GOT3 (cell line): ENCODE data around the gene FAM50B.

Source experiments
- DNase-seq: peaks from one replicate; lab custom pipeline; 2025; ENCODE audit warnings: mixed read lengths; lab: John Stamatoyannopoulos, UW

Gene FAM50B

GRCh38 chr6:3871939-3872338 lies 22.8 kb downstream of the FAM50B start:
- no peak for DNase-seq

DNA sequence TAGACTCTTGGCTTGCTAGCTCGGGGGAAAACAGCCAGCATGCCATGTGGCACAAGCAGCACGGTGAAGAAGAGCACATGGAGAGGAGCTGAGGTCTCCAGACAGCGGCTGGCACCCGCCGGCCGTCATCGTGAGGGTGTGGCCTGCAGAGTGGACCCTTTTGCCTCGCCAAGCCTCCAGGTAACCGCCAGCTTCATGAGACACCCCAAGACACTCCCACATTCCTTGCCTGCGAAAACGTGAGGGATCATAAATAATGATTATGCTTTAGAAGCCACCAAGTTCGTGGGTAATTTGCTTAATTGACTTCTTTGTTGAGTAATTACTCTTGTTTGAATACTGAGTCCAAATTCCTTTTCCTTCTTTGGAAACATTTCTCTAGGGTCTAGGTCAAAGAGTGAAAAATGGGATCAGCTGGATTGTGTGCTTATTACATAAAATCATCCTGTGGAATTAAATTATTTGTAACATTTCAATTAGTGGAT lies 23.2 kb downstream of the FAM50B start:
- no peak for DNase-seq

DNA sequence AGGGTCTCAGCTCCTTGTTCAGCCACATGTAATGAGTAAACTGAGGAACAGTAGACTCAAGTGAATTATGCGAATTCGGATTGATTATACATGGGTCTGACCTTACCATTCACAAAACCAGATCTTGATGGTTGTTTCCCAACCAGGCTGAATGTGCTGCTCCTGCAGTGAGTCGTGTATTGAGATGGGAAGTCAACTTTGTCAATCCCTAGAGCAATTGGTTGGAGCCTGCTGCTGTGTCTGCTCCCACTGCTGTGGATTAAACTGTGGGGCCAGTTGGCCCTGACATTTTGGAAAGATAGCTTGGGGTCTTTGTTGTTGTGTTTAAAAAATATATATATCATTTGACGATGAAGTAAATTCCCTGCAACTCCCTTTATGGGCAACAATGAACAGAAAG lies 23.9 kb downstream of the FAM50B start:
- no peak for DNase-seq

DNA sequence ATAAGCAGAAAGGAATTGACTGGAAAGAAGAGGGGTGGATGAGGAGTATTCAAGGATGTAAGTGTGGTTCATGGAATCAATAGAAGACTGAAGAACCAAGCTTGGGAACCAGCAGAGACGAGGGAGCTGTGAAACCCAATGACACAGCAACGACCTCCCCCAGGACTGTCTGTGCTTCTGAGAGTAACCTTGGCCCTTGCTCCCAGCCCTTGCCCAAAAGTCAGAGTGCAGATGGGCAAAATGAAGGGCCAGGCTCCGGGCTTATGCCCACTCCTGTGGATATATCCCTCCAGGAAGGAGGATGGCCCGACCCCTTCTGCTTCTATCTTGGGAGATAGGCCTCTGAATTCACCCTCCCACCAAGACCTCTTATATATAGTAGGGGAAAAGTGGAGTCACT lies 24.9 kb downstream of the FAM50B start:
- no peak for DNase-seq

DNA sequence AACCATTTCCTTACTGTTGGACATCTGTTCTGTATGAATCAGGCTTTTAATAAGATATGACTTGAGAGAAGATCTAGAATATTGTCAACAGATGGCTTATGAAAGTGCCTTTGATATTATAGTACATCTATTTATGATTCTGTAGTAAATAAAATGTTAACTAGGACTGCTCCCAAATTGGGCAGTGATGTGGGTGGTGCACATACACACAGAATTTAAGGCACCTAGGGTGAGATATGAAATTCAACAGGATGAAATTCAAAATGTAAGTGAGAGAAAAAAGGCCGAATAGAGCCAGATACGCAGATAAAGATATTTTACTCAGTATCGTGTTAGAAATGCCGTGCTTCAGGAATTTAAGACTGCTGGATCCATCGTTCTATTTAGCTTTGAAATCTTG lies 26.3 kb downstream of the FAM50B start:
- no peak for DNase-seq

- no peak for DNase-seq
Observed at GRCh38 chr6:3876101-3876500, 26.9 kb downstream of the FAM50B start.

- DNase-seq = no peak
Observed at GRCh38 chr6:3876866-3877265, 27.7 kb downstream of the FAM50B start.

DNA sequence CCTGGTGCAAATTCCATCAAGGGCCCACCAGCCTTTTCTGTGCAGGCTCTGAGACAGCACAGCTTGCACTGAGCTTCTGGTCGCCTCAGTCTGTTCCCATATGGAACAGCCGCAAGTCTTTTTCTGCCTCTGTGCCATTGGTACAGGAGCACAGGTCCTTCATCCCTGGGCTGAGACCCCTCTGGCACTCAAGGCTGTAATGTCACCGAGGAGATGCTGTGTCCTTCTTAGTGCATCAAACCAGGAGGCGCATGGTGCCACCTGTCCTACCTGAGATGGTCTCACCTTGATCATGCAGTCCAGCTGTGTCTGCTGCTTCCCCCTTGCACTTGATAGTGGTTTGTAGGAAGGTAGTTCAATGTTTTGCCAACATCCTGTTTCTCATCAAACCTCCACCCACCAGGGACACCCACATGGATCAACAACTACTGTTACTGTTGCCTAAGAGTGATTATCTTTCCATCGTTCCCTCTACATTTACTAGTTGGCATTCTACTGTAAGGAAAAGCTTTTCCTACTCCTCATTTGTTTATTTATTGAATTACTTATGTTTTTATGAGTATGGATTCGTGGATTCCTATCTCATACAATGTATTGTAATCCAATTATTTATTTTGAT lies 29.0 kb downstream of the FAM50B start:
- no peak for DNase-seq

GRCh38 chr6:3879194-3879952 lies 30.2 kb downstream of the FAM50B start:
- DNase-seq = no peak

DNA sequence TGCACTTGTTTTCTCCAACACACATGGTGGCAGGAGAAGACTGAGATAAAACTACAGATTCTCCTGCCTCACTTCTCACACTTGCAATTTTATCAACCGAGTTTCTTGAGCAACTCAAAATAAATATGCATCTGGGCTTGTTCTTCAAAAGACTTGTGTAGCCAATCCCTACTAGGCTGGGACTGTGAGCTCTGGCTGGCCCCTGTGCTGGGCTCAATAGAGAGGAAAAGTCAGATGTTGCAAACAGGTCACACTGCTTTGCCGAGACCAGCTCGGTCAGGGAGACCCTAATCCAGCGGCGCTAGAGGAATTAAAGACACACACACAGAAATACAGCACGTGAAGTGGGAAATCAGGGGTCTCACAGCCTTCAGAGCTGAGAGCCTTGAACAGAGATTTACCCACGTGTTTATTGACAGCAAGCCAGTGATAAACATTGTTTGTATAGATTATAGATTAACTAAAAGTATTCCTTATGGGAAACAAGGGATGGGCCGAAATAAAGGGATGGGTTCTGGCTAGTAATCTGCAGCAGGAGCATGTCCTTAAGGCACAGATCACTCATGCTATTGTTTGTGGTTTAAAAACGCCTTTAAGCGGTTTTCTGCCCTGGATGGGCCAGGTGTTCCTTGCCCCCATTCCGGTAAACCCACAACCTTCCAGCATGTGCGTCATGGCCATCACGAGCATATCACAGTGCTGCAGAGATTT lies 32.7 kb downstream of the FAM50B start:
- no peak for DNase-seq

- no peak for DNase-seq
Observed at GRCh38 chr6:3882431-3882830, 33.3 kb downstream of the FAM50B start.

DNA sequence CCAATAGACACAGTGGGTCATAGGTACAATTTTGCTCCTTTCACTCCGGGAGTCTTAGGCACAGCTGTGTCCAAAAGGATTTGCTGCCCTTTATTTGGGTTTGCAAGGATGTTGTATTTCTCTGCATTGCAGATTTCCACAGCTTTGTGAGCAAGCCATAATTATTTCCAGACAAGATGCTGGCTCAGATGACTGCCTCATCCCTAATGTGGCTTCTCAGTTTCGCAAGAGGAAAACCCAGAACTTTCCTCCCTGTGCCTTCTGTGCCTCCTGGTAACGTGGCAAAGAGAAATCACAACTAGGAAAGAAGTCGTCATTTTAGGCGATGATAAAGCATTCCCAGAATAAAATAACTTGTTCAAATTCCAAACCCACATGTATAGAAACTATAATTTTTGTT lies 33.7 kb downstream of the FAM50B start:
- DNase-seq = no peak

DNA sequence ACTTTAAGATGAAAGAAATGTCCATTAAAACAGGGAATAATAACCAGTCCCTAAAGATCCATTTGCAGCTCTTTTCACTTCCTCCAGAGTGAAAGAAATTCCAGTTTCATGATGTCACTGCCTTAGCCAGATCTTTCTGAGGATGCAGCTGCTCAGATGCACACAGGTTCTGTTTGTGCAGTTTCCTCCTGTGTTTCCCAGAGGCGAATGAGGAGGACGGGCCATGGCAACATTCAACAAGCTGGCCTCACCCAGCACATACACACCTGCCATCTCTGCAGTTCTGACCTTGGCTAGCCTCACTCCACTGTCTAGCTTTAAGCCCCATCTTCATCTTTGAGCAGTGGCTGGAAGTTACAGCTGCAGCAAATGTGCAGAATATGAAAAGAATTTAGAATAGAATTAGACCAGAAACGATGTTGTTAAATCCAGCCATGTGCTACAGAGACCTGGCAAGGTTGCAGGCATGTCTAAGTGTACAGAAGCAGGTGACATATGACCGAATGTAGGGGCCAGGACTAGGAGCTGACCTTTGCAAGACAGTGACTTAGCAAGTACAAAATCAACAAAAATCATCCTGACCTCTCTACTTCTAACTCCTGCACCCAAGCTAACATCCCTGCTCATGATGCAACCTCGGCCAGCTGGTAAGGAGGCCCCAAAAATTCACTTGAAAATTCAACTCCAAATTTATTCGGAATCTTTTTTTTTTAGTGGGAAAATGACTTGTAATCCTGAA lies 35.0 kb downstream of the FAM50B start:
- DNase-seq = no peak

DNA sequence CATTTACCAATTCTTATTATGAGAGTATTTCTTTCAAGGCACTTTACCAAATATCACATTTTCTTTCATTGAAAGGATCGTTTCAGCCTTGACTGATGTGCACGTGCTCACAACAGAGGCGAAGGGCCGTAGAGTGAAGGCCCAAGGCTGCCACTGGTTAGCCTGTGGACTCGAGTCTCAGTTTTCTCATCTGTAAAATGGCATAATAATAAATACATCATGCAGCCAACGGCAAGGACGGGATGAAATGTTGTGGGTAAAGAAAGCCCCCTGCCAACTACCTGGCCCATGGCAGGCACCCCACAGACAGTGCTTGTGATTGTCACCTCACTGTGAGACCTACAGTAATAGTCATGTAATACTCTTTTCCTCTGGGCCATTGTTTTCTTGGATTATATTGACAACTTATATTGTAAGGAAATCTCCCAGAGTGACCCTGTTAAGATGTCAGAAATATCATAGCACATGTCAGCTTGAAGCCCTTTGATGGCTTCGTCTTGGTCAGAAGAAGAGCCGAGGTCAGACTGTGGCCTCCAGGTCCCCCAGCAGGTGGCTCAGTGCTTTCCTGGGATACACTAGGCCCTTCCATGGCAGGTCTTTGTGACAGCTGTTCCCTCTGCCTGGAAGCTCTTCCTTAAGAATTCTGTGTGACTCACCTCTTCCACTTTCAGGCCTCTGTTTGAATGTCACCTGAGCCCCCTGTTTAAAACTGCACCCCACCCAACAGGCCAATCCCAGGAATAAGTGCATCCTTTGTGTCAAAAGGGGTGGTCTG lies 36.3 kb downstream of the FAM50B start:
- no peak for DNase-seq

DNA sequence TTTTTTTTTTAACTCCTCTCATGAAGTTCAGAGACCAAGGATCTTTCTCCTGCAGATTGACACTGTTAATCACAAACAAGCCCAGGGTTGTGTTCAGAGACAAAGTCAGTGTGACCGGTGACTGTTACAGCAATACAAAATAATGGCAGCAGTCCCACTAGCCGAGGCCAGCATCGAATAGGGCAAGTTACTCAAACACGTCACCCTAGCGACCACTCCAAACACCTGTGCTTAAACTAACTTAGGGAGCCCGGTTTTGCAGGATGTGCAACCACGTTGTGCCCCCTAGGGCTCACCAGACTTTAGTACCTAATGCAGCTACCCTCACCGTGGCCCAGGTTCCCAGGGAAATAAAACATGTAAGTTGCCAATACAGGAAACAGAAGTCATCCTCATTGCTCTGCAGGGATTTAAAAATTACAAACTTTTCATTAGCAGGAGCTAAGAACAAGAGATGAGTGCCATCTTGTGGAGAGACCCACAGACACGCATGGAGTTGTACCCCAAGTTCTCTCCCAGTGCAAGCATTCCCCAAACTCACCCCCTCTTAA lies 38.1 kb downstream of the FAM50B start:
- no peak for DNase-seq

GRCh38 chr6:3888153-3888957 lies 39.2 kb downstream of the FAM50B start:
- DNase-seq = no peak

DNA sequence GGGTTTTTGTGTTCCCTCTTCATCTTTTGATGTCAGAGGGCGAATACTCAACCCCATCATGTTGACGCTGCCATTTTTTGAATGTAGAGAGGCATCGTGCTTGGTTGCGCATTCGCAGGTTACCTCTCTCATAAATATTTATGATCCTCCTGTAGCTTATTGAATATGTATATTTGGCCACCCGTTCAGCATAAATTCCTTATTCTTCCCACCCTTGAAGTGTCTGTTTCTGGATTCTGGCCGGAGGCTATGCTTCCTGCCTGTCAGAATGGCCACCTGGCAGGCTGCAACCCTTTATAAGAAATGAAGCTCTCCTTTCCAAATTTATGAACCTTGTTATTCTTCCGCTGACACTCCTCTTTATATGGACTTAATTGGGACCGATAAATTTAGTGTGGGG lies 40.9 kb downstream of the FAM50B start:
- DNase-seq = no peak

DNA sequence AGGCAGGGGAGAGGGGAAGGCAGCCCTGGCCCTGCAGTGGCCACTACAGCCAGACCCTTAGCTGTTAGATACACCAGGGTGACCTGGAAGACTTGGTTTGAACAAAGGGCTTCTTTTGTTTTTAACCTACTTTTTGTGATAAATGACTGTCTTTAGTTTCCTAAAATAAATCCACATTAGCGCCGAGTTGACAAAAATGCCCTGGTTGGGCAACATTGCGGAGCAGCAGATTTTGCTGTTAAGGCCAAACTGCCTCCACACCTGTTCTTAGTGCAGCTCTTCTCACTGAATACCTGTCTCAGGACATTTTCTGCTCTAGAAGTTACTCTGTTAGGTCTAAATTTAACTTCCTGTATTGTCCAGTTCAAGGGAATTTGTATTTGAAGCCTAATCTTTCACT lies 42.7 kb downstream of the FAM50B start:
- no peak for DNase-seq

GRCh38 chr6:3892603-3893002 lies 43.4 kb downstream of the FAM50B start:
- DNase-seq = no peak

GRCh38 chr6:3893487-3893886 lies 44.3 kb downstream of the FAM50B start:
- DNase-seq = no peak
